Left lobe of liver (tissue), 2 donors: ENCODE measurements around the gene NPW. TPM values are rescaled to one million over a fixed set of nuclear protein-coding genes. Genes with fewer than 3 reads are reported as not detected.
"Not testable (repeated sequence)": the region's sequence is repeated elsewhere in the genome, so short reads cannot be mapped to it uniquely, and the experiment has no call there.

Experiments used
- ATAC-seq: fragments of 200-7000 bp; cut with Tn5 transposase; one replicate; pipeline ENCODE4 v1.9.1; 2020; ENCODE audit warnings: mild to moderate bottlenecking, moderate library complexity
- DNase-seq: peaks from one replicate; pipeline ENCODE4 v3.0.0-alpha.2; 2020; ENCODE audit warnings: low spot score
- total RNA-seq: library from RNA; stranded (reverse); gene quantifications from one replicate; pipeline ENCODE4 v1.2.1, GENCODE V29; 2021
- donor health status: DM: no; HTN: no; CAD: no; lungs with moderate emphysema.
- donor health status: DM: no; HTN: yes; CAD: no.

NPW gene
- total RNA-seq, 1 donor from 2014 or later: 8.5 TPM

DNA sequence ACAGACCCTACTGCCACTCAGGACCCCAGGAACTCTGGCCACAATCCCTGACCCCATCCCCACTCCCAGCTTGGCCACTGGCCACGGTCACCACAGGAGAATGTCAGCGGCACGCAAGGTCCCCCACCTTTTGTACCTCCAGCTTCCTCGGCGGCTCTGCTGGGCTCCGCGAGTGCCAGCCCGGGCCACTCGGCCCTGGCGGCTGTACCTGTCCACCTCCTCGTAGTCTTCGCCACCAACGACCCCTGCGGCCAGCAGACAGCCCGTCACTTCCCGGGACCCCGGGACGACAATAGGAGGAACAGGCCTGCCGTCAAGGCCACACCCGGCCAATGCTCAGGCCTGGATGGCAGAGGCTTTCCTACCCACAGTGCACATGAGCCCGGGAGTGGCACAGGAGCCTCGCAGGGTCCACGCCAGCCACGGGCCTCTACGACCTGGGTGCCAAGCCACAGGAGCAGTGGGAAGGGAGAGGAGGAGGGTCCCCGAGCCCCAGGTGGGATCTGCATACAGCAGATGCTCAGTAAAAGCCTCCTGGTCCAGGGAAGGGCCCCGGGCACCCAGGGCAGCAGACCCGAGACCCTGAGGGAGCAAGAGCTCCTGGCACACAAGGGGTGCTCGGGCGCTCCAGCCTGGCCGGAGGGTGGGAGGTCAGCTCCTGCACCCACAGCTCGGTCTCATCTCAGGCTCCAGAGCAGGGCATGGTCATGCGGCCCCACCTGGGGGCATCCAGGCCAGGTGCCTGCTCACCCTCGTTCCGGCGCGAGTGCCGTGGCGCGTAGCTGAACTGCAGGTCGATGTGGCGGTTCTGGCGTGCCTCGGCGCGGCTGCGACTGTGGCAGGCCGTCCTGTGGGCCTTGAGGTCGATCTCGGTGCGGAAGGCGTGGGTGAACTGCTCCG lies 17.9 kb upstream of the NPW start:
- ATAC-seq (no peak), DNase-seq (no peak)

DNA sequence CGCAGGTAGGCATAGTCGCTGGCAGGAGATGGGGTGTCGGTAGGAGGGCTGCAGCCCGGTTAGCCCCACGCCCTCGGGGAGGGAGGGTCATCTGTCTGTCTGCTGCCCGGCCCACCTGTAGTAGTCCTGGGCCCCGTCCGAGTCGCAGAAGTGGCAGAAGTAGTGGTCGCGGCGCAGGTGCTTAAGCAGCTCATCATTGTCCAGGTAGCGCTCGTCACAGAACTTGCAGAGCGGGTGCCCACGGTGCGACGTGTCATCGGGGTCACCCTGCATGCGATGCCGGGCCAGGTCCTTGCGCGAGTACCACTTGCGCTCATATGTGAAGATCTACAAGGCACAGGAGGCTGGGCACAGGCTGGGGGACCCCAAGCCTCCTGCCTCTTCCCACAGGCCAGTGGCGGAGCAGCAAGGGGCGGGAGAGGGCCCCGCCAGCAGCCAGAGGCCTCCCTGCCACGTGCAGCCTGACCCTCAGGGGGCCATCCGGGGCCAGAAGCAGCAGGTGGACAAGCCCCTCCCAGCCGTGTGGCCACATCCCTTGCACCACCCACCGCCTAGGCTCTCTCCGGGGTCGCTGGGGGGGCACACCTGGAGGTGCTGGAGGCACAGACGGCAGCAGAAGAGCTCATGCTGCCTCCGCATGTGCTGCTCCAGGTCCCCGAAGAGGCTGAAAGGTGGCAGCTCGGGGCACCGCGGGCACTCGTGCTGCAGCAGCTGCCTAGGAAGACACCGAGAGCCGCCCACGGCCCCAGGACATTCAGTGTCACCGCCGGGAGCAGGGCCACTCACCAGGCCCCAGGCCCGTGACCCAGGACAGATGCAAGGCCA lies 17.0 kb upstream of the NPW start:
- ATAC-seq: no peak
- DNase-seq: no peak

DNA sequence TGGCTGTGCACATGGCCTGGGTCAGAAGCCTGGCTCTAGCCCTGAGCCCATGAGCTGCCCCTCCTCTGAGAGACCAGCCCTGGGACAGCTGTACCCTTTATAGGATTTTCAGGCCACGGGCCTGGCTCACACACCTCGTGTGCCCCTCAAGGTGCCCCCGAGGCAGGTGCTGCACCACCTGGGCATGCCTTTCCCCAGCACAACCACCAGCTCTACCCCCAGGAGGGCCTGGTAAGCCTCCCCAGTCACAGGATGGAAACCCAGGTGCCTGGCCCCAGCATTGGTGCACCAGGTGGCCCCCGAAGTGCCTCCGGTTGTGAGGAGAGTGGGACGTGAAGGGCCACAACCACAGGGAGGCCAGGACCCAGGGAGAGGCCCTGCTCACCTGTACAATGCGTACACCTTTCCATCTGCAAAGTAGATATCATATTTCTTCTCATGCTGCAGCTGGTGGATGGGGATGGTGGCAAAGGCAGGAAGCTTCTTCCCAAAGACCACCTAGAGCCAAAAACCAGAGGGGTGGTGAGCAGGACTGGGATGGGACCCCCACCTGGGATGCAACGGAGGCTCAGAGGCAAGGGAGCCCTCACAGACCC lies 16.3 kb upstream of the NPW start:
- no peak for ATAC-seq
- DNase-seq: no peak

DNA sequence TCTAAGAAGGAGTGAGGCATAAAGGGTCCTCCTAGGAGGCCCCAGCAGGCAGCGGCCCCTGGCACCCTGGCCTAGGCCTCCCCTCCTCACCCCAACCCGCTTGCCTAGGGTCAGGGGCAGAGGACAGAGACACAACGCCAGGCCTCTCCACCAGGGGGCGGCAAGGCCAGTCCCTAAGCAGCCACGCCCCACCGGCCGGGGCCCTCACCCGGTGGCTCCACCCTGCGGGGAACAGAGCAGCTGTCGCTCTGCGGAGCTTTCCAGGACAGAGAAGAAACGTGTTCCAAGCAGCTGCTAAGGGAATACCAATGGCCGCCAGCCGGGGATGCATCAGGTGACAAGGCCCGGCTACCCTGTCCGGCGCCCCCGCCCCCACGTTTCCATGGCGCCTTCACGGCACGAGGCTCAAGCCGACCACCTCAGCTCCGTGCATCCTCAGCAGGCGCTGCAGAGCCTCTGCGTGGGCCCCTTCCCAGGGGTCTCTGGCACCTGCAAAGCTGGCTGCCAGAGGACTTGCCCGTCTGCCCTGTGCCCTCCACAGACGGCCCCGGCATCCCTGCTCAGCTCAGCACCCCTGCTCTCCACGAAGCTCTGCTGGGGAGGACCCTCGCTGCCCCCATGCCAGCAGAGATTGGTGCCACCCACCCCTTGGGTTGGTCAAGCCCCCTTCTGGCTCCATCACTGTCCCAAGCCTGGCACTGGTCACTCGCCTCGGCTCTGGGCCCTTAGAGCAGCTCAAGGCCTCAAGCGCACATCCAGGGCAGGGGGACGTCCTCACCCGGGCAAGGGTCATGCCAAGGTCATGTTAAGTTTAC lies 15.6 kb upstream of the NPW start:
- ATAC-seq: peak; percentile 84
- DNase-seq: peak; percentile 86

DNA sequence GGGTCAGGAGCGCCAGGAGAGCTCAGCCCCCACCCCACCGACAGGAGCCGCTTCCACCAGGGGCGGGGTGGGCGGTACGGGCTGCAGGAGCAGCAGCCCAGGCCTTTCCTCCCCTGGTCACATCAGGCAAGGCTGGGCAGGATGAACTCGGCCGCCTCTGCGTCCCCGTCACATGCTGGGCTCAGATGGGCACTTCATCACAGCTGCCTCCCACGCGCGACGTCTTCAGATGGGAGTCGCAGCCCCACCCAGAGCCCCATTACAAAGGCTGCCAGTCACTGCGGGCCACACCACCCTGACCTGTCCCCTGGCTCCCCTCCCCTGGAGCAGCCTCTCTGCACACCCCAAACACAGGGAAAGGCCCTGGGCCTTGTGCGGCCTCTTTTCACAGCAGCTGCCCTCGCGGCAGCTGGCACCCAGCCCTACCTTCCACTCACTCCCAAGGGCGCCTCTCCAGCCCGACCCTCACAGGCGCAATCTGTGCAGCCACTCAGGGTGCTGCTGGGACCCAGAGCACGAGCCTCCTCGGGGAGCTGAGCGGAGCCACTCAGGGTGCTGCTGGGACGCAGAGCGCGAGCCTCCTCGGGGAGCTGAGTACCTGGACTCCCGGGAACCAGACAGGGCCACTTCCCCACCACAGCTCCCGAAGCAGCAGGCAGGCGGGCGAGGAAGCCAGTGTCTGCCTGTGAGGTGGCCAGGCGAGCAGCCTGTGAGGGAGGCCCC lies 14.6 kb upstream of the NPW start:
- ATAC-seq (no peak), DNase-seq (no peak)

DNA sequence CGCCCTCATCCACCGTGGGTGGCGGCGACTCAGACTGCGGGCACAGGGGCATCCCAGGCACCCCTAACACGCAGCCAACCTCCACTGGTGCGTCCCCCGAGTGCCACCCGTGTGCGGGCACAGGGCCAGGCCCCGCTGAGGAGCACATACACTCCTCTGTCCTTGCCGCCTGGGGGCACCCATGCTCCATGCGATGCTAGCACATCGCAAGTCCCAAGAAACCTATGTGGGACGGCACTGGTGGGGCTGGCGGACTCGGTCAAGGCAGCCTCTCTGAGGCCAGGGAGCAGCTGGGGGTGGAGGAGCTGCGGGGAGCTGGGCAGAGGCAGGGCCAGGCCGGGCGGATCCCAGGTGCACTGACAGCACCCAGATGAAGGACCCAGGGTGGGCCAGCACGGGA lies 13.9 kb upstream of the NPW start:
- ATAC-seq: no peak

DNA sequence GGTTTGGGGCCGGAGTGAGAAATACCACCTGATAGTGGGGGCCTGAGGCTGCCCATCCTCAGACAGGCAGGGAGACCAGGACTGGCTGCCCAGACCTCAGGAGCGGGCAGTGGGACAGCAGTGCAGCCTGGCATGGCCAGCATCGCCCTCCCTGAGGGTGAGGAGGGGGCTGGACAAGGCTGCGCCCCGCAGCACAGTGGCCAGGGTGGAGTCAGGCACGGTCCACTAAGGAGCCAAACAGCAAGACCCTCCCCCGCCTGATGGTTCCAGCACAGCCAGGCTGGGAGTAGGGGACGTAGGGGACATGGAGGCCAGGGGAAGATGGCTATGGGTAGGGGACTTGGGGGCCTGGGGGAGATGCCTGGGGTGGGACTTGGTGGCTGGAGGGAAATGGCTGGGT lies 13.3 kb upstream of the NPW start:
- no peak for ATAC-seq
- DNase-seq: no peak

More for the DNA sequence above, 13.9 kb upstream of the NPW start:
- DNase-seq: no peak

DNA sequence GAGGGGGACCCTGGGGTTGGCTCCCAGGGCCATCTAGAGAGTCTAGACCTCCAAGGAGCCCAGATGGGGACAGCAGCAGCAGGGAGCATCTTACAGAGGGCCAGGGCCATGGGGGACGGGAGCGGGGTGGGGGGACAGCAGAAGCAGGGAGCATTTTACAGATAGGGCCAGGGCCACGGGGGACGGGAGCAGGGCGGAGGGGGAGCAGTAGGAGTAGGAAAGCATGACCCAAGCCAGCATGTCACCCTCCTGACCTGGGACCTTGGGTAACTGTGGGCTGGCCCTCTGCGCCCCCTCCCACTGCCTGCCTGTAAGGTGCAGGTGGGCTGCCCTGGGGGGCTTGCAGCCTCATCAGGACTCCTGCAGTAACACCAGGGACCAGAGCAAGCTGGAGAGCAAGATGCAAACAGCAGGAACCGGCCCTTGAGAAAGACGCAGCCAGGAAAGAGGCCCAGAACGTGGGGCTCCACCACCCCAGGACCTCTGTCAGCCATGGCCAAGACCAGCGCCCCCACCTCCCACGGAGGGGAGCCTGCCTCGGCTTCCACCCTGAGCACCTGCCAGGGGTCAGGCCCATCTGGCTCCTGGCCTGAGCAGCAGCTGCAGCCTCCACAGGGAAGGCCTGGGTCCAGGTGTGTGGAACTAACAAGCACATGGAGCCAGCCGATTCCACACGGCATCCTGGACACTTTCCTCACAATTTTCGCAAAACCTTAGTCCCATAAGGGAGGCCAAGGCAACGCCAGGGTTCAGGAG lies 12.3 kb upstream of the NPW start:
- DNase-seq (no peak), ATAC-seq (no peak)

DNA sequence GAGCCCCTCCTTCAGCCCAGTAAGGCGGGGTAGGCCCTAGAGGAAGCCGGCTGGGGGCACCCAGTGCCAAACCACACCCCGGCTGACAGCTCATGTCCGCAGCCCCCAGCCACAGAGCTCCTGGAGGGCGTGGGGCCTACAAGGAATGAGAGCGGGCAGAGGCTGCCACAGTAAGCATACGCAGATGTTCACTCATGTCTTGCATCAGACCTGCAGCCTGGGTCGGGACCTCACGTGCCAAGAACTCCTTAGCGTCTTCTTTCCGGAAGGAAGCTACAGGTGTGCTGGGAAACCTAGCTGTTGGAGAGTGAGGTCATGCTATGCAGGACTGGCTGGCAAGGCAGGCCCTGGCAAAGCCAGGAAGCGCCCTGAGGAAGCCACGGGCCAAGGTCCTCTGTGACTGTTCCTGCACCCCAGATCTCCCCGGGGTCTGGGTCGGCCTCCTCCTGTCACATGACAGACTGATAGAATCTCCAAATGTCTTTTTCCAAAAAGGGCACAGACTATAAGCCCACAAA lies 11.5 kb upstream of the NPW start:
- ATAC-seq (no peak), DNase-seq (no peak)

DNA sequence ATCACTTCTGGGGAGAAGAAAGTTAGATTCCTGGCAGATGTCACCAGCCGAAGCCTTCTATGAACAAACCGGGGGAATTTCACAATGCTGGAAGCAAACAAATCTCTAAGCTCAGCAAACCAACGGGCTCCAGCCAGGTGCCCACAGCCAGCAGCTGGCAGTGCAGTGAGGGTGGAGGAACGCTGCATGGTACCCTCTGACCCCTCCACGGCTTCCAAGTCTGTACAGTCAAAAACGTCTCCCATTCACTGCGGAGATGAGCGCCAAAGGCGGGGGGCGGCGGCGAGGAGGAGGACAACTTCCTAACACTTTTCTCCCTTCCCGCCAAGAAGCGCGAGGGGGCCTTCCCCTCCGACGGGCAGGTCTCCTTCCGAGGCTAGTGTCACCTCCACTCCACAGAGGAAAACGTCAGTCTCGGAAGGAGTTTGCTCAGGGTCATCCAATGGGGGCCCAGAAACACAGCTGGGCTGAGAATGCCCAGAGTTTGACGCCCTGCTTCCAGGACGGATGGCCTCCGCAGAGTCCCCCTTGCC lies 10.9 kb upstream of the NPW start:
- peak; percentile 78 for ATAC-seq

DNA sequence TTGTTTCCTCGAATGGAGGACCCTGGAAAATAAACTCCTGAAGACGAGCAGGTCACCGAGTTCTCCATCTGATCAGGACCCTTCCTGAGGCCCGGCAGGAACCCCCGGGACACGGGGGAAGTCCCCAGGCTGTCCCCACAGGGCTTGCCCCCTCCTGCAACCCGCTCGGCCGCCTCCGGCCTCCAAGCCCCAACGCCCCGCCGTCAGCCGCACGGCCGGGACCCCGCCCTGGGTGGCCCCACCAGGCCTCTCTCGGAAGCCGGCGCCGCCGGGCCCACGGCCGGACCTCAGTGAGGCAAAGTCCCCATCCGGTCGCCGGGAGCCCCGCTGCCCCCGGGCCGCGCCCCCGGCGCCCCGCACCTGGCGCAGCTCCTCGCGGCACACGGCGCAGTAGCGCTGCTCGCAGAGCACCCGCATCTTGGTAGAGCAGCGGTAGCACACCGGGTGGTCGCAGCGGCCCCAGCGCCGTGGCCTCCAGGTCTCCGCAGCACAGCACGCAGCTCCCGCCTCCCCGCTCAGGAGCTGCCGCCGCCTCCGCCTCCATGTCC lies 10.3 kb upstream of the NPW start:
- DNase-seq: no peak
- peak; percentile 11 for ATAC-seq

More for the DNA sequence above, 10.9 kb upstream of the NPW start:
- DNase-seq: peak; percentile 91

DNA sequence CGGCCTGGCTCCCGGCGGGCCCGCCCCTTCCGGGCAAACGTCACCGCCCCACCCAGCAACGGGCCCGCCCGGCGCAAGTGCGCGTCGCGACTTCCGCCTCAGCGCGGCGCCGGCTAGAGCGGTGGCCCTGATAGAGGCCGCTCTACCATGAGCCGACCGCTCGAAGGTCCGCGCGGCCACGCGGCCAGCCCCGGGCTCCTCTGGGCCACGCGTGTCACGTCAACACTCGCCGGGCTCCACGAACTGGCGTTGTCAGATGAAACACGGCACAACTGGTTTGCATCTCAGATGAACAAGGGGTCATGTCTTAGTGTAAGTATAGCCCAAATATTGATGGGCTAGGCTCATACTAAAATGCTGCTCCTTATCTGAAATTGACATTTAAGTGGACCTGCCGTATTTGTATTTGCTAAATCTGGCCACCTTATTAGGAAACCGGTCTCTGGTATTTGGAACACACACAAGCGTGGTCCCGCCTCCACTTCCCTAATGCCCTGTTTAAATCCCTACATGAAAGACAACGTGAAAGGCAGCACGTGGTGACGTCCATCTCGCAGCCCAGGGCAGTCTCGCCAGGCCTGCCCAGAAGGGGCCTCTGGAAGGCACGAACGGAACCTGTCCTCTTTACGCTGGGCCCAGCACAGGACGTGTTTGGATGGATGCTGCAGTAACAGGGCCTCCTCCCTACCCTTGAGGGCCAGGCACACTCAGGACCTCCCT lies 9.6 kb upstream of the NPW start, which contains the start of gene ZNF598:
TSS of gene ZNF598 (minus strand) at position 31 of the 720 bp plus-strand sequence.
- ATAC-seq (peak; percentile 86), DNase-seq (peak; percentile 83)

DNA sequence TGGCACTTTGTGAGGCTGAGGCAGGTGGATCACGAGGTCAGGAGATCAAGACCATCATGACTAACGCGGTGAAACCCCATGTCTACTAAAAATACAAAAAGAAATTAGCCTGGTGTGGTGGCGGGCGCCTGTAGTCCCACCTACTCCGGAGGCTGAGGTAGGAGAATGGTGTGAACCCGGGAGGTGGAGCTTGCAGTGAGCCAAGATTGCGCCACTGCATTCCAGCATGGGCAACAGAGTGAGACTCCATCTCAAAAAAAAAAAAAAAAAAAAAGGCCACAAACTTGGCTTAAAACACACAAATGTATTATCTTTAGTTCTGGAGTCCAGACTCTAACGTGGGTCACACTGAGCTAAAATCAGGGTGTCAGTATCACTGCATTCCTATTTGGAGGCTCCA lies 7.9 kb upstream of the NPW start:
- DNase-seq: not testable (repeated sequence)

DNA sequence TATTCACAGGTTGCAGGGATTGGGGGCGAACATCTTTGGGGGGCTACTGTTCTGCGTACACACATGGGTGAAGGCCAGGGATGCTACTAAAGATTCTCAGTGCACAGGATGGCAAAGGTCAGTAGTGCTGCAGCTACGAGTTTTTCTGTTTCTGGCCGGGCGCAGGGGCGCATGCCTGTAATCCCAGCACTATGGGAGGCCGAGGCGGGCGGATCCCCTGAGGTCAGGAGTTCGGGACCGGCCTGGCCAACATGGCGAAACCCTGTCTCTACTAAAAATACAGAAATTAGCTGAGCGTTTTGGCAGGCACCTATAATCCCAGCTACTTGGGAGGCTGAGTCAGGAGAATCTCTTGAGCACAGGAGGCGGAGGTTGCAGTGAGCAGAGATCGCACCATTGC lies 6.1 kb upstream of the NPW start:
- DNase-seq (no peak), ATAC-seq (no peak)

More for the DNA sequence above, 7.9 kb upstream of the NPW start:
- not testable (repeated sequence) for ATAC-seq

DNA sequence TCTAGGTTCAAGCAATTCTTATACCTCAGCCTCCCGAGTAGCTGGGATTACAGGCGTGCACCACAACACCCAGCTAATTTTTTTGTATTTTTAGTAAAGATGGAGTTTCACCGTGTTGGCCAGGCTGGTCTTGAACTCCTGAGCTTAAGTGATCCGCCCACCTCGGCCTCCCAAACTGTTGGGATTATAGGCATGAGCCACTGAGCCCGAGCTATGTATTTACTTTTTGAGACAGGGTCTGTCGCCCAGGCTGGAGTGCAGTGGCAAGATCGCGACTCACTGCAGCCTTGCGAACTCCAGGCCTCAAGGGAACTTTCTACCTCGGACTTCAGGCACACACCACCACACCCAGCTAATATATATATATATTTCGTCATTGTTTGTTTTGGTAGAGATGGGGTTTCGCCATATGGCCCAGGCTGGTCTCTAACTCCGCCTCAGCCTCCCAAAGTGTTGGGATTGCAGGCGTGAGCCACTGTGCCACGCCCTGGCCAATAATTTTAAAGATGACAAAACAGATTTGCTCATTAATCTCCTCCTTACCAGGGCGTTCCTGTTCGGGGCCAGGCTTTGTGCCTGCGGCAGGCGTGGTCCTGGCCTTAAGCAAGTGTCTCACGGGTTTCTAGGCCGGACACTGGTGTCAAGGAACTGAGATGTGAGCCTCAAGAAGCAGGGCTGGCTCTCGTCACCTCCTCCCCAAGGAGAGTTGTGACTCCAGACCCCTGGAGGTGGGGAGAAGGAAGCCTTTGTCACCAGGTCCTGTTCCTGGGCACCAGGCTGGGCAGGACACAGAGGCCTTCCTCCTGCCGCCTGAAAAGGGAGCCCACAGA lies 4.3 kb upstream of the NPW start:
- ATAC-seq: no peak
- no peak for DNase-seq

DNA sequence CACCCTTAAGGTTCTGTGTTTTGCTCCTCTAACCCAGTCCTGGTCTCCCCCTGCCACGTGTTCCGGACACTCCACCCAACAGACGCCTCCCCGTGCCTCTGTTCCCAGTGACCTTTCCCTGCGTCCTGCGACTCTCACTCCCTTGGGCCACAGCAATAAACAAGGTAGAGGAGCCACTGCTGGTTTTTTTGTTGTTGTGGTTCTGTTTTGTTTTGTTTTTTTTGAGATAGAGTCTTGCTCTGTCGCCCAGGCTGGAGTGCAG lies 3.7 kb upstream of the NPW start:
- DNase-seq (no peak), ATAC-seq (no peak)

DNA sequence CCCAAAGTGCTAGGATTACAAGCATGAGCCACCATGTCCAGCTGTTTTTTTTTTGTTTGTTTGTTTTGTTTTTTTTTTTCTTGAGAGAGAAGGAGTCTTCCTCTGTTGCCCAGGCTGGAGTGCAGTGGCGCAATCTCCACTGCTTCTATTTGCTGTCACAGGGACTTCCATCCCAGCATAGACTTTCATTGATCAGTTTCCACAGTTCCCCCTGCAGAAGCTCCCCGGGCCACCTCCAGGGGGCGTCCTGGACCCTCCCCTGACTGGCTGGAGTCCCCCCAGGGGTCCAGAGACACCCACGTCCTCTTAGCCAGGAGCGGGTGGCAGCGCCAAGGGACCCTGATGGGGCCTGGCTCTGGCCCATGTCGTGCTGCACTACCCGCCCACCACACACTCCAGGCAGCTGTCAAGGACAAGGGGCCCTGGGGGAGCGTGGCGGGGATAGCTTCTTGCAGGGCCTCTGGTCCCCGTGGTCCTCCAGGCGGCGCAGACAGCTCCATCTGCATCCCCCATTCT lies 3.1 kb upstream of the NPW start:
- ATAC-seq: no peak
- no peak for DNase-seq
